ENCODE results near the gene PLSCR2.

DNA sequence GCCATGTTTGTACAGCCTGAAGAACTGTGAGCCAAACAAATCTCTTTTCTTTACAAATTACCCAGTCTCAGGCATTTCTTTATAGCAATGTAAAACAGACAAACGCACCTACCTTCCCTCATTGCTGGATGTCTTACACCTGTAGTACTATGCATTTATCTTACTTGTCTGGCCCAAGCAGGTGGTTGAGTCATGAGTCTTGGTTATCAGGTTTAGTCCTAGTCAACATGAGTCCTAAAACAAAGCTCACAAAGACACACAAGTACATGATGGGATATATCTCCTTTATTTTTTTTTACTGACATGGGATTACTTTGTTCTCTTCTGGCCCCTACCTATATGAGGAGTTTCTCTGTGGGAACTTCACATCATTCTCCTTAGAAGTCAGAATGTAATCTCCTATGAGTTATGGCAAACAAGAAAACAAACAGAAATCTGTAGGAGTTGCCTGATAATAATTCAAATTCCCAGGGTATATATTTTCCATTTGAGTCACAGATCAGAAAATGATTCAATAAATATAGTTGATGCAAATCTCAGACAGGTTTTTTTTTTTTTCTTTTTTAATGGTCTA is 33.6 kb upstream of the PLSCR2 start:
- TF ChIP-seq, protein P1, sequence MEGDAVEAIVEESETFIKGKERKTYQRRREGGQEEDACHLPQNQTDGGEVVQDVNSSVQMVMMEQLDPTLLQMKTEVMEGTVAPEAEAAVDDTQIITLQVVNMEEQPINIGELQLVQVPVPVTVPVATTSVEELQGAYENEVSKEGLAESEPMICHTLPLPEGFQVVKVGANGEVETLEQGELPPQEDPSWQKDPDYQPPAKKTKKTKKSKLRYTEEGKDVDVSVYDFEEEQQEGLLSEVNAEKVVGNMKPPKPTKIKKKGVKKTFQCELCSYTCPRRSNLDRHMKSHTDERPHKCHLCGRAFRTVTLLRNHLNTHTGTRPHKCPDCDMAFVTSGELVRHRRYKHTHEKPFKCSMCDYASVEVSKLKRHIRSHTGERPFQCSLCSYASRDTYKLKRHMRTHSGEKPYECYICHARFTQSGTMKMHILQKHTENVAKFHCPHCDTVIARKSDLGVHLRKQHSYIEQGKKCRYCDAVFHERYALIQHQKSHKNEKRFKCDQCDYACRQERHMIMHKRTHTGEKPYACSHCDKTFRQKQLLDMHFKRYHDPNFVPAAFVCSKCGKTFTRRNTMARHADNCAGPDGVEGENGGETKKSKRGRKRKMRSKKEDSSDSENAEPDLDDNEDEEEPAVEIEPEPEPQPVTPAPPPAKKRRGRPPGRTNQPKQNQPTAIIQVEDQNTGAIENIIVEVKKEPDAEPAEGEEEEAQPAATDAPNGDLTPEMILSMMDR (IDR thresholded peaks at IDR 0.05; ENCODE audit: control extremely low read depth in 1 of 3, insufficient read depth in 1 of 3, low read depth in 1 of 3, low read length in 3 of 3), result no peak
- no peak for TF ChIP-seq RFX5 (IDR thresholded peaks at IDR 0.05; ENCODE audit: borderline replicate concordance, low read depth, low read length)
- TF ChIP-seq BCL11A (IDR thresholded peaks at IDR 0.05; ENCODE audit: low read depth in 2 of 2, low read length in 2 of 2), result no peak
- no peak for TF ChIP-seq EP300 (IDR thresholded peaks at IDR 0.05; ENCODE audit: borderline replicate concordance in 1 of 2, low read depth in 2 of 2, low read length in 2 of 2)
- TF ChIP-seq YY1 (IDR thresholded peaks at IDR 0.05; ENCODE audit: low read depth, low read length), result no peak
- no peak for TF ChIP-seq CHD2 (IDR thresholded peaks at IDR 0.05; ENCODE audit: low read length)
- TF ChIP-seq, protein P2, sequence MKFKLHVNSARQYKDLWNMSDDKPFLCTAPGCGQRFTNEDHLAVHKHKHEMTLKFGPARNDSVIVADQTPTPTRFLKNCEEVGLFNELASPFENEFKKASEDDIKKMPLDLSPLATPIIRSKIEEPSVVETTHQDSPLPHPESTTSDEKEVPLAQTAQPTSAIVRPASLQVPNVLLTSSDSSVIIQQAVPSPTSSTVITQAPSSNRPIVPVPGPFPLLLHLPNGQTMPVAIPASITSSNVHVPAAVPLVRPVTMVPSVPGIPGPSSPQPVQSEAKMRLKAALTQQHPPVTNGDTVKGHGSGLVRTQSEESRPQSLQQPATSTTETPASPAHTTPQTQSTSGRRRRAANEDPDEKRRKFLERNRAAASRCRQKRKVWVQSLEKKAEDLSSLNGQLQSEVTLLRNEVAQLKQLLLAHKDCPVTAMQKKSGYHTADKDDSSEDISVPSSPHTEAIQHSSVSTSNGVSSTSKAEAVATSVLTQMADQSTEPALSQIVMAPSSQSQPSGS (IDR thresholded peaks at IDR 0.05; ENCODE audit: low read length), result no peak
- no peak for TF ChIP-seq CEBPB (IDR thresholded peaks at IDR 0.05; ENCODE audit: low read depth, low read length)
- TF ChIP-seq, protein P3, sequence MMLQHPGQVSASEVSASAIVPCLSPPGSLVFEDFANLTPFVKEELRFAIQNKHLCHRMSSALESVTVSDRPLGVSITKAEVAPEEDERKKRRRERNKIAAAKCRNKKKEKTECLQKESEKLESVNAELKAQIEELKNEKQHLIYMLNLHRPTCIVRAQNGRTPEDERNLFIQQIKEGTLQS (IDR thresholded peaks at IDR 0.05; ENCODE audit: insufficient read depth, low read depth, low read length), result no peak
- no peak for TF ChIP-seq TBP (IDR thresholded peaks at IDR 0.05; ENCODE audit: low read depth, low read length)
